SK-MEL-5 (cell line): ENCODE data around the gene DDX59. TPM values are rescaled to one million over a fixed set of nuclear protein-coding genes. Genes with fewer than 3 reads are reported as not detected.

Source experiments
- DNase-seq: peaks from one replicate; pipeline ENCODE4 v3.0.0-alpha.2; 2016; ENCODE audit warnings: low read depth, low spot score
- in situ Hi-C: cut with HindIII; loops from 2 replicates; pipeline ENCODE4 v1.10.0; 2016; ENCODE audit warnings: low sequenced_read_pairs, high pct_unique_total_duplicates, low pct_unique_long_range_greater_than_20kb
- total RNA-seq: library from RNA; depleted of rRNA; stranded (reverse); fragments of >200 nt; shearing (Covaris generic); gene quantifications from 2 replicates; pipeline ENCODE4 v1.2.3, GENCODE V29; 2014; rRNA removed

Gene DDX59
- total RNA-seq, 1 experiment from 2014 or later: 36.7 TPM

GRCh38 chr1:200610846-200611245 lies 58.9 kb downstream of the DDX59 start:
- in situ Hi-C loops: loop anchor here (25.0 kb wide), 1 partner anchor 176 kb away; no protein-coding TSS in a partner anchor
- no peak for DNase-seq

- DNase-seq: no peak
- in situ Hi-C loops: loop anchor here (25.0 kb wide), 1 partner anchor 185 kb away; no protein-coding TSS in a partner anchor
Observed at GRCh38 chr1:200602632-200603031, 67.1 kb downstream of the DDX59 start.

Other genes with a start within 250 kb of the DDX59 start
- gene KIF14, start 49.2 kb downstream of the DDX59 start, total RNA-seq: 8.7 and 10.2 TPM in 2 replicates
- gene CAMSAP2, start 69.0 kb upstream of the DDX59 start, total RNA-seq: 26.6 and 32.8 TPM in 2 replicates
- not detected in 2 replicates for gene GPR25, start 203.1 kb upstream of the DDX59 start, total RNA-seq
- not detected in 2 replicates for gene INAVA, start 225.0 kb upstream of the DDX59 start, total RNA-seq